Middle frontal gyrus (tissue), 1 donor: ENCODE results near the gene LRP8.
A peak's percentile ranks its signal among the peaks of the same experiment; 100 is the strongest.
"Not testable (repeated sequence)": the region's sequence is repeated elsewhere in the genome, so short reads cannot be mapped to it uniquely, and the experiment has no call there.

ENCODE experiments used
- DNase-seq: peaks from one replicate; pipeline ENCODE4 v3.0.0-alpha.2; 2015; ENCODE audit warnings: low spot score; ENCODE audit errors: extremely low spot score

The LRP8 gene

GRCh38 chr1:53218201-53218600 is 109.7 kb downstream of the LRP8 start:
- no peak for DNase-seq

- no peak for DNase-seq
Measured at GRCh38 chr1:53214376-53214940, 113.4 kb downstream of the LRP8 start.

GRCh38 chr1:53210954-53211353 is 116.9 kb downstream of the LRP8 start:
- no peak for DNase-seq

GRCh38 chr1:53210352-53210751 is 117.5 kb downstream of the LRP8 start:
- no peak for DNase-seq

GRCh38 chr1:53207726-53208125 is 120.1 kb downstream of the LRP8 start:
- no peak for DNase-seq

GRCh38 chr1:53206735-53207379 is 121.0 kb downstream of the LRP8 start:
- no peak for DNase-seq

GRCh38 chr1:53206083-53206685 is 121.7 kb downstream of the LRP8 start:
- not testable (repeated sequence) for DNase-seq

- not testable (repeated sequence) for DNase-seq
Measured at GRCh38 chr1:53205496-53205895, 122.4 kb downstream of the LRP8 start.

- no peak for DNase-seq
Measured at GRCh38 chr1:53203466-53203865, 124.4 kb downstream of the LRP8 start.

GRCh38 chr1:53198241-53198651 is 129.6 kb downstream of the LRP8 start:
- DNase-seq: no peak

- no peak for DNase-seq
Measured at GRCh38 chr1:53197291-53198200, 130.3 kb downstream of the LRP8 start.

GRCh38 chr1:53196485-53197290 is 131.2 kb downstream of the LRP8 start, which contains the start of gene CPT2:
CPT2 (plus strand) TSS chr1:53196824; CDS start chr1:53196944, 120 bp downstream.
- peak; percentile 85 for DNase-seq

GRCh38 chr1:53196017-53196484 is 131.8 kb downstream of the LRP8 start:
- no peak for DNase-seq

- no peak for DNase-seq
Measured at GRCh38 chr1:53195246-53196016, 132.4 kb downstream of the LRP8 start.
